WI38 (cell line): ENCODE measurements around the gene ITGAV.

Experiments used
- H3K4me3 ChIP-seq: 2 replicates; pipeline ENCODE4 v1.5.1; 2011; ENCODE audit warnings: low read depth, mild to moderate bottlenecking, control low read depth, low read length
- CTCF ChIP-seq: IDR thresholded peaks from 2 replicates; pipeline ENCODE4 v1.5.1; 2012; ENCODE audit warnings: low read depth, mild to moderate bottlenecking, control low read depth, low read length

ITGAV gene

DNA sequence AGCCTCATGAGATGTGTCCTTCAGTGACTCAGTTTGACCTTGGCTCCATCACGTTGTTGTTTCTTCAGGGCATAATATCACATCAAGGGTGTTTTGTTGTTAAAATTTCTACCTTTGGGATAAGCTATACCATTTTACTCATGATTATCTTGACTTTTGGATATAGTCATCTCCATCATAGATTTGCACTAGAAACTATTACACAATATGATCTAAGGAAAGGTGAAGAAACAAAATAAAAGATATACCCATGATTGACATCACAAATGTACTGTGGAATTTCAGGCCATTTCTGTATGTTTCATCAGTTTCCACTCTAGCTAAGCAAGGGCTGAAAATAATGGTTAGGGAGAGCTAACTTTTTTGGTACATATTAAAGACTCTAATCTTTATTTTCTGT, 79.3 kb downstream of the ITGAV start:
- TF ChIP-seq CTCF: no peak

DNA sequence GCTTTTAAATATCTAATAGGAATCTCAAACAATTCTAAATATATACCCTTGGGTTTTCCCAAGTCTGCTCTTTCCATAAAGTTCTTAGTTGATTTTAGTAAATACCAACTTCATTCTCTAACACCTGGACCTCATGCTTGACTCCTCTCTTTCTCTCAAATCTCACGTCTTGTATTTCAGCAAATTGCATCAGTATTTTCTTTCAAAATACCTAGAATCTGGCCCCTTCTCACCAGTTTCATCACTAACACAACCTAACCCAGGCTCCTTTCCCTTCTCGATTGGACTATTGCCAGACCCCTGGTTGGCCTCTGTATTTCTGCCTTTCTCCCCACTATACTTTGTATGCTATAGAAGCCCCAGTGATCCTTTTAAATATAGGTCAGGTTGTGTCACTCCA, 81.0 kb downstream of the ITGAV start:
- no peak for TF ChIP-seq CTCF
- H3K4me3 ChIP-seq: no peak overlapping the region

More for the DNA sequence above, 79.3 kb downstream of the ITGAV start:
- H3K4me3 ChIP-seq: no peak overlapping the region

GRCh38 chr2:186675380-186675779, 85.5 kb downstream of the ITGAV start:
- H3K4me3 ChIP-seq: no peak overlapping the region
- no peak for TF ChIP-seq CTCF

DNA sequence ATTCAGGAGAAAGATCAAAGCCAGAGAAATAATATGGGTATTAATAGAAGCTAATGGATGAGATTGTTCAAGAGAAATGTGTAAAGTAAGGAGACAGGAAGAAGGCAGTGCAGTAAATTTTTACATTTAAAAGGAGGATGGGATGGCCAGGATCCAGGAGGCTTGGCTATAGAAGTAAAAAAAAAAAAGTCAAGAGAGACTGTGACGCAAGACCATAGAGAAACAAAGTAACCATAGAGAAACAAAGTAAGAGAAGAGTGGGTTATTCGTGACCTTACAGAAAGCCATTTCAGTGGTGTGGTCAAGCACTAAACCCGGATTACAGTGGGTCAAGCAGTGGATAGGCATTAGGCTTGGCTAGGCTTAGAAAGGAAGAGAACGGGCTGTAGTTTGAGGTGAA, 93.5 kb downstream of the ITGAV start:
- TF ChIP-seq CTCF: no peak
- H3K4me3 ChIP-seq: no peak overlapping the region

DNA sequence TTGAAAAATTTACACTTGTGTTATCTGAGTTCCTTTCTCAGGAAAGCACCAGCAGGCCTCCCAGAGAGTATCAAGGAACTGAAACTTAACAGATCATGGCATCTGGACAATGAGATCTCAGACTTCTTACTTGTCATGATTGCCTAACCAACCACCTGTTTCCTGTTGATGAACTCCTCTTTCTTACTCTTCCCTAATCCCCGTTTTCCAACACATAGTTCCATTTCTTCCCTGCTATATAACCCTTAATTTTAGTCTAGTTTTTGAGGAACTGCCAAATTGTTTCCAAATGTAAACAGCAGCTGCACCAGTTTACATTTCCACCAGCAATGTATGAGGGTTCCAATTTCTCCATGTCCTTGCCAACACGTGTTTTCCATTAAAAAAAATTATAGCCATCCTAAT, 98.0 kb downstream of the ITGAV start:
- TF ChIP-seq CTCF: no peak

GRCh38 chr2:186688813-186689212, 99.0 kb downstream of the ITGAV start:
- no peak for TF ChIP-seq CTCF
- no peak overlapping the region for H3K4me3 ChIP-seq

More for the DNA sequence above, 98.0 kb downstream of the ITGAV start:
- H3K4me3 ChIP-seq: no peak overlapping the region

DNA sequence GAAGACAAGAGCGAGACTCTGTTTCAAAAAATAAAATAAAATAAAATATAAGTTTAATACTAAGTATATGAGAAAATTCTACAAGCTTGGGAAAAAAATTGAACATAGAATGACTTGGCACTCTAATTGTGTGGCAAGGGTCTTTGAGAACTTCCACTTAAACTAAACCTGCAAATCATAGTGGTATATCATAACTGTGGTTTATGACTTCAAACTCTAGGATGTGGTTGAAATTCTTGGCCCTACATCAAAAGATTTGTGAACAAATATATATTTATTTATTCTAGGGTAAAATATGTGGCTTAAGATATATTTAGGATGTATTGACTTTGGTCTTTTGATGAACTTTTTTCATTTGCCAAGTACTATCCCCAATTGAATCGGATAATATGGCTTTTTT, 100.9 kb downstream of the ITGAV start:
- no peak overlapping the region for H3K4me3 ChIP-seq

More for the DNA sequence above, 100.9 kb downstream of the ITGAV start:
- TF ChIP-seq CTCF: no peak
